ENCODE measurements around the gene ERVFRD-1. TPM values are rescaled to one million over a fixed set of nuclear protein-coding genes. Genes with fewer than 3 reads are reported as not detected.

ERVFRD-1 gene
- total and polyA plus RNA-seq, 2 experiments from 2014 or later = 0.06 TPM; not detected in 1

- peak overlapping the region; percentile 89 for H3K4me3 Mint-ChIP-seq
- no peaks in the 10 kb centered on the region for H3K9me3 Mint-ChIP-seq
- Histone ChIP-seq H3K79me2 (replicated peaks; ENCODE audit: insufficient read depth) (peaks cover 53% of the 10 kb centered on the region), H3K4me3 (peak overlapping the region; percentile 83), H3F3A (replicated peaks; ENCODE audit: low read depth) (no peaks in the 10 kb centered on the region; the same call in 1 of the 2 replicates), H3K27me3 (ENCODE audit: insufficient read depth) (no peaks in the 10 kb centered on the region), H3K9me2 (ENCODE audit: insufficient read depth) (no peaks in the 10 kb centered on the region), H3K4me2 (peak overlapping the region; percentile 87), H3K36me3 (ENCODE audit: insufficient read depth) (no peaks in the 10 kb centered on the region), H2AFZ (peak overlapping the region; percentile 94; the same call in 1 of the 2 replicates), H4K20me1 (replicated peaks; ENCODE audit: insufficient read depth) (peaks cover 12% of the 10 kb centered on the region; the same call in 1 of the 2 replicates), H3K4me1 (ENCODE audit: insufficient read depth) (peaks cover 17% of the 10 kb centered on the region), H3K27ac (ENCODE audit: low read depth) (peak overlapping the region; percentile 75)
- peak overlapping the region; percentile 19 for H3K27ac Mint-ChIP-seq
- TF ChIP-seq ZNF114 (CRISPR knock-in tag; IDR thresholded peaks at IDR 0.05) (no peak), CREB1 (CRISPR knock-in tag; IDR thresholded peaks at IDR 0.05; ENCODE audit: low read depth) (no peak), JUNB (IDR thresholded peaks at IDR 0.05; ENCODE audit: unreplicated experiment) (no peak), EZH2 (IDR thresholded peaks at IDR 0.05; ENCODE audit: low read depth, unreplicated experiment) (no peak), EZH2phosphoT487 (IDR thresholded peaks at IDR 0.05; ENCODE audit: unreplicated experiment) (no peak), POLR2AphosphoS5 (IDR thresholded peaks at IDR 0.05; ENCODE audit: low read depth) (0 out of 2 replicates have a peak, but pooled peaks have one; percentile 21)
- peak; percentile 26 for ATAC-seq
- peaks cover 17% of the 10 kb centered on the region for H3K4me1 Mint-ChIP-seq
- peaks cover 3% of the 10 kb centered on the region for H3K27me3 Mint-ChIP-seq (ENCODE audit: insufficient read depth, low read depth, poor library complexity)
- DNase-seq (ENCODE audit: low spot score) = peak; percentile 71
- H3K36me3 Mint-ChIP-seq (ENCODE audit: low read depth) = peaks cover 5% of the 10 kb centered on the region; the same call in 2 of the 3 replicates
These were observed 17.1 kb downstream of the ERVFRD-1 start for GRCh38 chr6:11094411-11094851.

- ATAC-seq (peak; percentile 95), DNase-seq (ENCODE audit: low spot score) (peak; percentile 99)
- Histone ChIP-seq H3K4me2 (peak within 1 kb of the TSS; percentile 87), H2AFZ (peak within 1 kb of the TSS; percentile 94; the same call in 1 of the 2 replicates), H3F3A (replicated peaks; ENCODE audit: low read depth) (no peaks in the 10 kb centered on the region; the same call in 1 of the 2 replicates), H3K27me3 (ENCODE audit: insufficient read depth) (no peaks in the 10 kb centered on the region), H3K4me3 (peak within 1 kb of the TSS; percentile 83), H3K36me3 (ENCODE audit: insufficient read depth) (no peaks in the 10 kb centered on the region), H3K27ac (ENCODE audit: low read depth) (peak within 1 kb of the TSS; percentile 86), H3K9me2 (ENCODE audit: insufficient read depth) (no peaks in the 10 kb centered on the region), H3K79me2 (replicated peaks; ENCODE audit: insufficient read depth) (peaks cover 47% of the 10 kb centered on the region), H3K4me1 (ENCODE audit: insufficient read depth) (peaks cover 17% of the 10 kb centered on the region), H4K20me1 (replicated peaks; ENCODE audit: insufficient read depth) (0 out of 2 replicates have a peak, but pooled peaks cover 12% of the 10 kb centered on the region)
- H3K4me1 Mint-ChIP-seq = peaks cover 19% of the 10 kb centered on the region
- peaks cover 3% of the 10 kb centered on the region; the same call in 2 of the 3 replicates for H3K36me3 Mint-ChIP-seq (ENCODE audit: low read depth)
- peaks cover 3% of the 10 kb centered on the region for H3K27me3 Mint-ChIP-seq (ENCODE audit: insufficient read depth, low read depth, poor library complexity)
- peak within 1 kb of the TSS; percentile 89 for H3K4me3 Mint-ChIP-seq
- H3K9me3 Mint-ChIP-seq = no peaks in the 10 kb centered on the region
- H3K27ac Mint-ChIP-seq = peak within 1 kb of the TSS; percentile 94
- TF ChIP-seq EZH2 (IDR thresholded peaks at IDR 0.05; ENCODE audit: low read depth, unreplicated experiment) (no peak), REST (IDR thresholded peaks at IDR 0.05; ENCODE audit: unreplicated experiment) (no peak), POLR2AphosphoS5 (IDR thresholded peaks at IDR 0.05; ENCODE audit: low read depth) (peak; percentile 65), CREB1 (CRISPR knock-in tag; IDR thresholded peaks at IDR 0.05; ENCODE audit: low read depth) (peak; percentile 61), ZNF331 (CRISPR knock-in tag; IDR thresholded peaks at IDR 0.05; ENCODE audit: low read depth) (no peak), CTCF (conservative IDR thresholded peaks at IDR 0.05; ENCODE audit: low read depth in 2 of 2) (peak in 1 of 2 experiments; percentile 47; a peak in 3 of 4 replicates), EZH2phosphoT487 (IDR thresholded peaks at IDR 0.05; ENCODE audit: unreplicated experiment) (no peak)
These were observed 17.7 kb downstream of the ERVFRD-1 start, which contains the start of gene SMIM13 for GRCh38 chr6:11093626-11094410. TSS of gene SMIM13 (plus strand) at chr6:11093834. CDS start at chr6:11094314, 480 bp downstream.
